ENCODE data around the gene LDHD. TPM values are rescaled to one million over a fixed set of nuclear protein-coding genes. Genes with fewer than 3 reads are reported as not detected.

Gene LDHD
- total and polyA plus RNA-seq, 2 of the 13 experiments (the other 11 are each of a cell fraction or from before 2014, with no cell fraction given), result 9.1 to 9.8 TPM

GRCh38 chr16:75116081-75116910, at the start of gene LDHD (continued):
- TF ChIP-seq HOMEZ (CRISPR knock-in tag; IDR thresholded peaks at IDR 0.05; ENCODE audit: low read depth), result peak; percentile 58; the same call in 1 of the 2 replicates
- no peak for TF ChIP-seq ZNF570 (CRISPR knock-in tag; IDR thresholded peaks at IDR 0.05; ENCODE audit: borderline replicate concordance)
- TF ChIP-seq HNRNPUL1 (IDR thresholded peaks at IDR 0.05; ENCODE audit: low read depth, low read length), result no peak
- no peak for TF ChIP-seq PRPF4 (IDR thresholded peaks at IDR 0.05; ENCODE audit: low read depth, low read length, poor library complexity, severe bottlenecking)
- no peak for TF ChIP-seq ZZZ3 (CRISPR knock-in tag; IDR thresholded peaks at IDR 0.05; ENCODE audit: borderline replicate concordance)
- TF ChIP-seq MNT (IDR thresholded peaks at IDR 0.05), result no peak
- TF ChIP-seq ZNF564 (CRISPR knock-in tag; IDR thresholded peaks at IDR 0.05), result no peak
- no peak for TF ChIP-seq MATR3 (CRISPR knock-in tag; IDR thresholded peaks at IDR 0.05)
- TF ChIP-seq ZNF260 (CRISPR knock-in tag; IDR thresholded peaks at IDR 0.05; ENCODE audit: borderline replicate concordance, low read depth), result no peak
- TF ChIP-seq NCOA1 (CRISPR knock-in tag; IDR thresholded peaks at IDR 0.05), result no peak
- no peak for TF ChIP-seq NCOR1 (IDR thresholded peaks at IDR 0.05; ENCODE audit: borderline replicate concordance, low read length)
- TF ChIP-seq SP2 (CRISPR knock-in tag; IDR thresholded peaks at IDR 0.05), result no peak
- peak; percentile 78 for TF ChIP-seq HMGXB3 (CRISPR knock-in tag; IDR thresholded peaks at IDR 0.05; ENCODE audit: borderline replicate concordance)
- no peak for TF ChIP-seq ZBTB4 (CRISPR knock-in tag; IDR thresholded peaks at IDR 0.05; ENCODE audit: borderline replicate concordance)
- peak; percentile 65; the same call in 1 of the 2 replicates for TF ChIP-seq ZNF33B (CRISPR knock-in tag; IDR thresholded peaks at IDR 0.05)
- TF ChIP-seq ZNF34 (CRISPR knock-in tag; IDR thresholded peaks at IDR 0.05; ENCODE audit: borderline replicate concordance), result 0 out of 2 replicates have a peak, but pooled peaks have one; percentile 53
- no peak for TF ChIP-seq SAFB2 (CRISPR knock-in tag; IDR thresholded peaks at IDR 0.05; ENCODE audit: borderline replicate concordance, low read depth)
- TF ChIP-seq ZNF546 (CRISPR knock-in tag; conservative IDR thresholded peaks at IDR 0.05), result 0 out of 2 replicates have a peak, but pooled peaks have one; percentile 40
